Fibroblast of skin of back (primary cell): ENCODE data around the gene PUM2.

Experiments
- DNase-seq: peaks from one replicate; pipeline ENCODE4 v3.0.0-alpha.2; 2013

PUM2 gene

DNA sequence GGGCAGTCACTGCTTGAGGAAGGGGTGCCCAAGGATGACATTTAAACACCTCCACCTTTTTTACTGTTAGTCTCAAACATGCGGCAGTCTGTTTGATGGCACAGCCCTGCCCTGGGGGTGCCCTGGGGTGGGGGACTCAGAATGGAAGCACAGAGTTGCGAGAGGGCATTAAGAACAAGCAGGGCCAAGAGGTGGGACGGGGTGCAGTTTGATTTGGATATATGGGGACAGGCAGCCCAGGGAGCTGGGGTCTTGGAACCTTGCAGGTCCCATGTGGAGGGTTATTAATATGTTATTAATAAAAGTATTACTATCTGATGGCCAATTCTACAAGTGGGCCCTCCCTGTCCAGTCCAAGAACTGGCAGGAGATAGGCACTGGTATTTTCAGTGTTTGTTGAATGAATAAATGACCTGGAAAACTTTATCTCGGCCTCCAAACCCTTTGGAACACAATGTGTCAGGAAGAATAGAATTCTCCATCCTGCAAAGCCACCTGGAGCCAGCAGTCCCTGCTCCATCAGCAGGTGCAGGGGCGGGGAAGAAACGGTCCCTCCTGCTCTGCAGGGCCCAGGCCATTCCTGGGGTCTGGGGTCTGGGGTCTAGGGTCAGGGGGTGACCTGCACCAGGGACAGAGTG, 150.9 kb downstream of the PUM2 start:
- no peak for DNase-seq

DNA sequence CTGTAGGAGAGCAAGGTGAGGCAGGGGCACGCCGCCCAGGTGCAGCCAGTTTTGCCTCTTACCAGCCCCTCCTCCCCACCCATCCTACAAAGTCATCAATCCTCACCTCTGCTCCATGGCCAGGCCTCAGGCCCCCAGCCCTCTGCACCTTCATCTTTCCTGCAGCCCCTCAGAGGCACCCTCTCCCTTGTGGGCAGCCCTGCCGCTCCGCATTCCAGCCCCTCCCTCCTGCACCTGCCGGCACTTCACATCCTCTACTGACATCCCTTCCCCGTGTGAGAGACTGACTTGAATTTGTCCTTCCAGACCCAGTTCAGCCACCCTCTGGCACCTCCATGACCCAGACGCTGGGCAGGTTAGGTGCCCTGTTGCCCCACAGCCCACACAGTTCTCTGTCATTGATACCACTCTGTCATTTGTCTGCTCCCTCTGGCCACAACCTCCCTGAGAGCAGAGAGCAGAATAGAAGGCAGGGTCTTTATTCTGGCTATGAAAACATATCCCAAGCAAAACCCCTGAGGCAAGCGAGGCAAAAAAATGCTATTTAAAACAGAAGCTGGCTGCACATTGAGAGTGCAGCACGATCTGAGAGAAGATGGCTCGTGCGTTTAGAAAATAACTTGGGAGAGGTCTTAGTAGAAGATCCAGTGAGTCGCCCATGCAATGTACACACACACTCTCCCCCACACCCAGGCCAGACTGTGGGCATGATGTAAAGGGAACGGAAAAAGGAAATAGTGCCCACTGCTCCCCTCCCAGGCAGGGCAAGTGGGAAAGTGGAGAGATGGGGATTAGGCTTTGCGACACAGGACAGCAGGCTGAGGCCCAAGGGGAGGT, 151.6 kb downstream of the PUM2 start:
- DNase-seq = no peak
